ENCODE data around the gene SGCA. TPM values are rescaled to one million over a fixed set of nuclear protein-coding genes. Genes with fewer than 3 reads are reported as not detected.
A peak's percentile ranks its signal among the peaks of the same experiment; 100 is the strongest.

The SGCA gene
- total RNA-seq, 1 experiment from 2014 or later = not detected

- H3K4me1 ChIP-seq (ENCODE audit: insufficient read depth, low read length) = peaks cover 29% of the 10 kb centered on the region
- H2AFZ ChIP-seq (ENCODE audit: low read length) = no peak overlapping the region
- H3F3A ChIP-seq (ENCODE audit: low read length, unreplicated experiment) = no peaks in the 10 kb centered on the region
- H3K79me2 ChIP-seq (ENCODE audit: low read length) = peaks cover 18% of the 10 kb centered on the region
- ChIA-PET CTCF (no interaction called here), POLR2A (ENCODE audit: unreplicated experiment) (no interaction called here)
- H3K4me2 ChIP-seq (ENCODE audit: low read length) = no peak overlapping the region
- no TSS peak for BruUV-seq (replicated peaks)
- H3K27me3 ChIP-seq (ENCODE audit: low read length) = no peaks in the 10 kb centered on the region
- no peaks in the 10 kb centered on the region for H3K36me3 ChIP-seq (ENCODE audit: low read depth, low read length)
- no peak overlapping the region for H3K9ac ChIP-seq (ENCODE audit: low read length)
- intact Hi-C loops (cut with micrococcal nuclease) = loop anchor here (5.0 kb wide), 1 partner anchor 127 kb away; no protein-coding TSS in a partner anchor
- peak overlapping the region; percentile 45 for H3K27ac ChIP-seq (ENCODE audit: low read length)
- ATAC-seq = no peak
- H3K9me2 ChIP-seq (replicated peaks; ENCODE audit: low read length) = no peaks in the 10 kb centered on the region
- no peaks in the 10 kb centered on the region for H4K20me1 ChIP-seq (ENCODE audit: low read length)
- peak; percentile 55 for DNase-seq
- no peaks in the 10 kb centered on the region for H3K9me3 ChIP-seq (ENCODE audit: low read length)
- no peak overlapping the region for H3K4me3 ChIP-seq (ENCODE audit: low read length)
- TF ChIP-seq EZH2phosphoT487 (IDR thresholded peaks at IDR 0.05; ENCODE audit: borderline replicate concordance, low read length) (no peak), CTCF (conservative IDR thresholded peaks at IDR 0.05; ENCODE audit: low read depth, low read length) (no peak), EZH2 (IDR thresholded peaks at IDR 0.05; ENCODE audit: low read length, unreplicated experiment) (no peak)
Measured at GRCh38 chr17:50153650-50154575, 11.9 kb upstream of the SGCA start.

GRCh38 chr17:50154604-50155003, 11.2 kb upstream of the SGCA start:
- ATAC-seq (no peak), DNase-seq (no peak)
- Histone ChIP-seq H3K4me2 (ENCODE audit: low read length) (no peak overlapping the region), H3K4me1 (ENCODE audit: insufficient read depth, low read length) (peaks cover 29% of the 10 kb centered on the region), H3F3A (ENCODE audit: low read length, unreplicated experiment) (no peaks in the 10 kb centered on the region), H3K9me3 (ENCODE audit: low read length) (no peaks in the 10 kb centered on the region), H3K4me3 (ENCODE audit: low read length) (no peak overlapping the region), H3K27me3 (ENCODE audit: low read length) (no peaks in the 10 kb centered on the region), H3K9ac (ENCODE audit: low read length) (no peak overlapping the region), H4K20me1 (ENCODE audit: low read length) (no peaks in the 10 kb centered on the region), H2AFZ (ENCODE audit: low read length) (no peak overlapping the region), H3K36me3 (ENCODE audit: low read depth, low read length) (no peaks in the 10 kb centered on the region), H3K79me2 (ENCODE audit: low read length) (peaks cover 12% of the 10 kb centered on the region), H3K9me2 (replicated peaks; ENCODE audit: low read length) (no peaks in the 10 kb centered on the region), H3K27ac (ENCODE audit: low read length) (peak overlapping the region; percentile 45)
- BruUV-seq (replicated peaks) = no TSS peak
- CTCF ChIA-PET = no interaction called here
- no peak for TF ChIP-seq EZH2phosphoT487 (IDR thresholded peaks at IDR 0.05; ENCODE audit: borderline replicate concordance, low read length)
- no peak for TF ChIP-seq EZH2 (IDR thresholded peaks at IDR 0.05; ENCODE audit: low read length, unreplicated experiment)
- TF ChIP-seq CTCF (conservative IDR thresholded peaks at IDR 0.05; ENCODE audit: low read depth, low read length) = no peak
- intact Hi-C loops (cut with micrococcal nuclease) = loop anchor here (5.0 kb wide), 1 partner anchor 127 kb away; no protein-coding TSS in a partner anchor
- POLR2A ChIA-PET (ENCODE audit: unreplicated experiment) = no interaction called here
